ENCODE results near the gene ANO8. TPM values are rescaled to one million over a fixed set of nuclear protein-coding genes. Genes with fewer than 3 reads are reported as not detected.
A peak's percentile ranks its signal among the peaks of the same experiment; 100 is the strongest.

ANO8 gene
- total and polyA plus RNA-seq, 2 donors (not counting 1 experiment from before 2014, with no cell fraction given): 3.0 to 5.2 TPM

DNA sequence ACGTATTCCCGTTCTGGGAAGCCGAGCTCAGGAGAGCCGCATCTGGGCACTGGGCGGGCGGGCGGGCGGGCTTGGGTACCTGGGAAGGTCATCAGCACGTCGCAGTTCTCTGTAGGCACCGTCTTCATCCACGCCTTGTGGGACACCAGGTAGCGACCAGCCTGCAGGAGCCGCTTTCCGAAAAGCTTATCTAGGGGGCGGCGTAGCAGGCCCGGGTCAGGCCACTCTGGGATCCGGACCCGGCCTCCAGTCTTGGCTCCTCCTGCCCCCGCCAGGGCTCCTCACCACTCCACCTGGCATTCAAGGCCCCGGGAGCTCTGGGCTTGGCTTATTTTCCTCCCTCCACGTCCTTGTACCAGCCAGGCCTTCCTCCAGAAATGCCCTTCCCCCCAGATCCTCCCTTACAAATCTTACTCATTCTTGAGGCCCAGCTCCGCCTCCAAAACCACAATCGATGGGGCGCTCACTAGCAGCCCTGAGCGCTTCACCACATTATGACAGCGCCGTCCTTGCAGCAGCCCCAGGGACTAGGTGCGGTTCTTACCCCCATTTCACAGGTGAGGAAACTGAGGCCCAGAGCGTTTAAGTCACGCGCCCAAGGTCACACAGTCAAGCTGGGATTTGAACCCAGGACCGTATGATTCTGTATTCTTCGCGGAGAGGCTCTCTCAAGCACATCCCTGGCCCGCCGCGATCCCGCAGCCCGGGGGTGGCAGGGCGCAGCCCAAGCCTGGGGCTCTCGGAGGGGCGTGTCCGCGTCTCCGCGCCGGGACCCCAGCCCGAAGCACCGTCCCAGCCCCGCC is 843 bp downstream of the ANO8 start:
- TF ChIP-seq EZH2 (IDR thresholded peaks at IDR 0.05; ENCODE audit: borderline replicate concordance, insufficient read depth, low read depth, low read length, poor library complexity, severe bottlenecking): no peak
- TF ChIP-seq, protein P1, sequence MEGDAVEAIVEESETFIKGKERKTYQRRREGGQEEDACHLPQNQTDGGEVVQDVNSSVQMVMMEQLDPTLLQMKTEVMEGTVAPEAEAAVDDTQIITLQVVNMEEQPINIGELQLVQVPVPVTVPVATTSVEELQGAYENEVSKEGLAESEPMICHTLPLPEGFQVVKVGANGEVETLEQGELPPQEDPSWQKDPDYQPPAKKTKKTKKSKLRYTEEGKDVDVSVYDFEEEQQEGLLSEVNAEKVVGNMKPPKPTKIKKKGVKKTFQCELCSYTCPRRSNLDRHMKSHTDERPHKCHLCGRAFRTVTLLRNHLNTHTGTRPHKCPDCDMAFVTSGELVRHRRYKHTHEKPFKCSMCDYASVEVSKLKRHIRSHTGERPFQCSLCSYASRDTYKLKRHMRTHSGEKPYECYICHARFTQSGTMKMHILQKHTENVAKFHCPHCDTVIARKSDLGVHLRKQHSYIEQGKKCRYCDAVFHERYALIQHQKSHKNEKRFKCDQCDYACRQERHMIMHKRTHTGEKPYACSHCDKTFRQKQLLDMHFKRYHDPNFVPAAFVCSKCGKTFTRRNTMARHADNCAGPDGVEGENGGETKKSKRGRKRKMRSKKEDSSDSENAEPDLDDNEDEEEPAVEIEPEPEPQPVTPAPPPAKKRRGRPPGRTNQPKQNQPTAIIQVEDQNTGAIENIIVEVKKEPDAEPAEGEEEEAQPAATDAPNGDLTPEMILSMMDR (IDR thresholded peaks at IDR 0.05): no peak
- ChIA-PET CTCF (interaction anchor here (0.8 to 1.8 kb wide), 6 partner anchors 10 to 52 kb away, joined by 3 to 13 read pairs (median 4); partner anchors contain the start of gene MRPL34), POLR2A (interaction anchor here (0.5 to 1.4 kb wide), 3 partner anchors 25 to 28 kb away, joined by 3 to 4 read pairs (median 3); partner anchors contain the start of gene DDA1)
- H3K4me1 ChIP-seq (ENCODE audit: control insufficient read depth in 2 of 2, insufficient read depth in 2 of 2, low read length in 2 of 2): peaks cover 31 to 42% of the 10 kb centered on the region in 2 donors
- Mint-ChIP-seq H3K27me3 (peaks cover 6% of the 10 kb centered on the region), H3K4me3 (peak overlapping the region; percentile 85), H3K4me1 (peaks cover 47% of the 10 kb centered on the region), H3K27ac (peak overlapping the region; percentile 71), H3K9me3 (ENCODE audit: insufficient read depth) (no peaks in the 10 kb centered on the region)
- H3K79me2 ChIP-seq (ENCODE audit: control insufficient read depth, insufficient read depth, low read length): peaks cover 9% of the 10 kb centered on the region
- H3K4me2 ChIP-seq (replicated peaks; ENCODE audit: low read depth, low read length, poor library complexity, severe bottlenecking): peak overlapping the region; percentile 97
- H3K9ac ChIP-seq (ENCODE audit: low read length): peak overlapping the region; percentile 75
- peak overlapping the region in 4 of 5 experiments; percentile 44 to 71 (median 64) for H3K4me3 ChIP-seq (ENCODE audit: control extremely low read depth in 1 of 5, extremely low read depth in 1 of 5, insufficient read depth in 1 of 5, low read depth in 2 of 5, low read length in 4 of 5)
- ATAC-seq (ENCODE audit: low read depth) (peak; percentile 4), DNase-seq (peak; percentile 68)
- H3K27me3 ChIP-seq (replicated peaks in 1 of 4; ENCODE audit: control extremely low read depth in 1 of 4, control insufficient read depth in 3 of 4, insufficient read depth in 4 of 4, low read length in 3 of 4): peaks cover 0 to 25% (median 1%) of the 10 kb centered on the region in 4 experiments
- peak overlapping the region; percentile 99 for H2AFZ ChIP-seq (ENCODE audit: insufficient read depth, low read depth, low read length, poor library complexity, severe bottlenecking)
- no peaks in the 10 kb centered on the region for H3K36me3 ChIP-seq (replicated peaks in 1 of 2; ENCODE audit: control extremely low read depth in 1 of 2, control insufficient read depth in 1 of 2, extremely low read depth in 1 of 2, insufficient read depth in 2 of 2, low read length in 1 of 2)
- intact Hi-C loops (cut with micrococcal nuclease): no loop called here
- no peaks in the 10 kb centered on the region for H4K20me1 ChIP-seq (ENCODE audit: control insufficient read depth, insufficient read depth, low read length, poor library complexity, severe bottlenecking)
- H3K27ac ChIP-seq (ENCODE audit: low read length in 2 of 2): no peak overlapping the region
- H3K9me3 ChIP-seq (ENCODE audit: control extremely low read depth in 1 of 3, control insufficient read depth in 2 of 3, insufficient read depth in 1 of 3, low read length in 2 of 3): peaks cover 0 to 10% (median 0%) of the 10 kb centered on the region in 3 donors
- 39% methylated on average over 52 of the region's 52 CpGs for WGBS (ENCODE audit: insufficient coverage)

Data from B cell (primary cell).